Glutamatergic neuron (in vitro differentiated cells): Measurements from ENCODE around the gene CCR2. TPM values are rescaled to one million over a fixed set of nuclear protein-coding genes. Genes with fewer than 3 reads are reported as not detected.

Experiments
- DNase-seq: peaks from one replicate; pipeline ENCODE4 v3.0.0; 2022
- H3K27ac Mint-ChIP-seq: one replicate; pipeline ENCODE4 v1.8.0; 2020; ENCODE audit warnings: mild to moderate bottlenecking, mixed read lengths, inconsistent platforms; ENCODE audit not compliant: unreplicated experiment
- H3K27me3 Mint-ChIP-seq: one replicate; pipeline ENCODE4 v1.8.0; 2020; ENCODE audit warnings: mild to moderate bottlenecking, moderate library complexity, mixed read lengths, inconsistent platforms; ENCODE audit not compliant: unreplicated experiment
- H3K36me3 Mint-ChIP-seq: one replicate; pipeline ENCODE4 v1.8.0; 2020; ENCODE audit warnings: mild to moderate bottlenecking, mixed read lengths, inconsistent platforms; ENCODE audit not compliant: unreplicated experiment
- H3K4me1 Mint-ChIP-seq: one replicate; pipeline ENCODE4 v1.8.0; 2020; ENCODE audit warnings: mild to moderate bottlenecking, low read depth, mixed read lengths, inconsistent platforms; ENCODE audit not compliant: unreplicated experiment
- H3K4me3 Mint-ChIP-seq: one replicate; pipeline ENCODE4 v1.8.0; 2020; ENCODE audit warnings: mild to moderate bottlenecking, mixed read lengths, inconsistent platforms; ENCODE audit not compliant: unreplicated experiment
- H3K9me3 Mint-ChIP-seq: one replicate; pipeline ENCODE4 v1.8.0; 2020; ENCODE audit warnings: mild to moderate bottlenecking, moderate library complexity, mixed read lengths, inconsistent platforms; ENCODE audit not compliant: unreplicated experiment
- CTCF ChIP-seq: fragments of 200-600 bp; sonication (generic); IDR thresholded peaks from one replicate; pipeline ENCODE4 v1.5.0; 2021; ENCODE audit not compliant: partially characterized antibody, unreplicated experiment
- total RNA-seq: library from RNA; stranded (reverse); fragmentation: NEBNext Ultra II Directional; extraction: Animal tissue kit (Norgen Biotek cat#: 25700); gene quantifications from one replicate; pipeline ENCODE4 v1.2.1, GENCODE V29; 2021; ENCODE audit not compliant: unreplicated experiment

CCR2 gene
- total RNA-seq, 1 donor from 2014 or later, result not detected

GRCh38 chr3:46348823-46349482, 5.0 kb upstream of the CCR2 start:
- TF ChIP-seq CTCF, result no peak
- Mint-ChIP-seq H3K27ac (no peak overlapping the region), H3K4me3 (no peak overlapping the region), H3K36me3 (no peaks in the 10 kb centered on the region), H3K9me3 (no peaks in the 10 kb centered on the region), H3K27me3 (peaks cover 2% of the 10 kb centered on the region), H3K4me1 (no peaks in the 10 kb centered on the region)
- no peak for DNase-seq

GRCh38 chr3:46349484-46350261, 4.2 kb upstream of the CCR2 start:
- H3K27ac Mint-ChIP-seq, result no peak overlapping the region
- H3K4me1 Mint-ChIP-seq, result no peaks in the 10 kb centered on the region
- TF ChIP-seq CTCF, result no peak
- H3K4me3 Mint-ChIP-seq, result no peak overlapping the region
- H3K9me3 Mint-ChIP-seq, result no peaks in the 10 kb centered on the region
- H3K36me3 Mint-ChIP-seq, result no peaks in the 10 kb centered on the region
- H3K27me3 Mint-ChIP-seq, result peaks cover 2% of the 10 kb centered on the region
- DNase-seq, result no peak

GRCh38 chr3:46350262-46350565, 3.7 kb upstream of the CCR2 start:
- Mint-ChIP-seq H3K4me3 (no peak overlapping the region), H3K27me3 (peaks cover 2% of the 10 kb centered on the region), H3K27ac (no peak overlapping the region), H3K4me1 (no peaks in the 10 kb centered on the region), H3K36me3 (no peaks in the 10 kb centered on the region), H3K9me3 (no peaks in the 10 kb centered on the region)
- no peak for TF ChIP-seq CTCF
- DNase-seq, result no peak

GRCh38 chr3:46351646-46352045, 2.3 kb upstream of the CCR2 start:
- no peaks in the 10 kb centered on the region for H3K4me1 Mint-ChIP-seq
- no peak overlapping the region for H3K4me3 Mint-ChIP-seq
- no peak for DNase-seq
- no peaks in the 10 kb centered on the region for H3K36me3 Mint-ChIP-seq
- no peak overlapping the region for H3K27ac Mint-ChIP-seq
- peaks cover 4% of the 10 kb centered on the region for H3K27me3 Mint-ChIP-seq
- TF ChIP-seq CTCF, result no peak
- no peaks in the 10 kb centered on the region for H3K9me3 Mint-ChIP-seq

GRCh38 chr3:46353090-46353489, 821 bp upstream of the CCR2 start:
- Mint-ChIP-seq H3K27me3 (peaks cover 4% of the 10 kb centered on the region), H3K4me1 (no peaks in the 10 kb centered on the region), H3K4me3 (no peak overlapping the region), H3K36me3 (no peaks in the 10 kb centered on the region), H3K9me3 (no peaks in the 10 kb centered on the region), H3K27ac (no peak overlapping the region)
- no peak for TF ChIP-seq CTCF
- DNase-seq, result no peak
